PFSK-1 (cell line): Measurements from ENCODE around the gene SAMD14.

Experiments used
- FOXP2 ChIP-seq: optimal IDR thresholded peaks from 2 replicates; pipeline ENCODE3; 2011; ENCODE audit warnings: borderline replicate concordance, control low read depth, inconsistent platforms; ENCODE audit not compliant: insufficient read depth; ENCODE audit errors: extremely low read length, extremely low read depth
- POLR2AphosphoS5 ChIP-seq: IDR thresholded peaks from 2 replicates; pipeline ENCODE4 v1.6.1; 2012; ENCODE audit warnings: low read depth, mild to moderate bottlenecking, control low read depth, low read length, moderate library complexity
- REST ChIP-seq, 2 experiments: IDR thresholded peaks; 2 replicates each; pipeline versions ENCODE4 v1.6.1 to v1.8.0; 2011 to 2012; ENCODE audit warnings: low read depth in 2 of 2, low read length in 2 of 2, control low read depth in 1 of 2, inconsistent platforms in 1 of 2, mild to moderate bottlenecking in 1 of 2, moderate library complexity in 1 of 2; ENCODE audit not compliant: insufficient read depth in 1 of 2
- SIN3A ChIP-seq: IDR thresholded peaks from 2 replicates; pipeline ENCODE4 v1.6.1; 2012; ENCODE audit warnings: mild to moderate bottlenecking, low read length, moderate library complexity, borderline replicate concordance; ENCODE audit not compliant: insufficient read depth
- TAF1 ChIP-seq: IDR thresholded peaks from 2 replicates; pipeline ENCODE4 v1.6.1; 2012; ENCODE audit warnings: low read length, control low read depth, borderline replicate concordance; ENCODE audit not compliant: insufficient read depth

GRCh38 chr17:50152736-50153135, 22.8 kb upstream of the SAMD14 start:
- no peak for TF ChIP-seq POLR2AphosphoS5
- TF ChIP-seq REST (IDR thresholded peaks at IDR 0.05; ENCODE audit: insufficient read depth in 1 of 2, low read depth in 2 of 2, low read length in 2 of 2), result no peak
- no peak for TF ChIP-seq TAF1
- TF ChIP-seq SIN3A, result no peak
- TF ChIP-seq FOXP2, result no peak
